Thymus (tissue), 14 donors: ENCODE measurements around the gene CDH12. TPM values are rescaled to one million over a fixed set of nuclear protein-coding genes. Genes with fewer than 3 reads are reported as not detected.
A peak's percentile ranks its signal among the peaks of the same experiment; 100 is the strongest.
"Not testable (repeated sequence)": the region's sequence is repeated elsewhere in the genome, so short reads cannot be mapped to it uniquely, and the experiment has no call there.

Experiments
- DNase-seq, 9 donors: peaks; one replicate each; pipeline ENCODE4 v3.0.0-alpha.2; 2013; ENCODE audit warnings: low spot score in 9 of 9, low read depth in 6 of 9, missing footprints in 1 of 9
- H3K27ac ChIP-seq, 2 donors: one replicate each; pipeline ENCODE4 v1.5.1; 2013; ENCODE audit warnings: control low read depth in 1 of 2, low read depth in 1 of 2, low read length in 1 of 2, mild to moderate bottlenecking in 1 of 2, moderate library complexity in 1 of 2
- H3K27me3 ChIP-seq, 2 donors: one replicate each; pipeline ENCODE4 v1.5.1; 2013; ENCODE audit warnings: low read length in 1 of 2; ENCODE audit not compliant: control insufficient read depth in 2 of 2, insufficient read depth in 1 of 2
- H3K36me3 ChIP-seq, 2 donors: one replicate each; pipeline ENCODE4 v1.5.1; 2013; ENCODE audit warnings: low read length in 1 of 2, mild to moderate bottlenecking in 1 of 2, moderate library complexity in 1 of 2; ENCODE audit not compliant: control insufficient read depth in 2 of 2, insufficient read depth in 2 of 2
- H3K4me1 ChIP-seq, 2 donors: one replicate each; pipeline ENCODE4 v1.5.1; 2013; ENCODE audit warnings: low read length in 2 of 2; ENCODE audit not compliant: control insufficient read depth in 2 of 2, insufficient read depth in 2 of 2
- H3K4me3 ChIP-seq, 2 donors: one replicate each; pipeline ENCODE4 v1.5.1; 2013; ENCODE audit warnings: low read length in 2 of 2, control low read depth in 1 of 2, mild to moderate bottlenecking in 1 of 2
- H3K9me3 ChIP-seq, 2 donors: one replicate each; pipeline ENCODE4 v1.5.1; 2013; ENCODE audit warnings: low read length in 1 of 2, mild to moderate bottlenecking in 1 of 2; ENCODE audit not compliant: control insufficient read depth in 2 of 2, insufficient read depth in 1 of 2
- WGBS: extraction: QIAGEN DNeasy Blood & Tissue Kit; methylation state at CpG from one replicate; pipeline ENCODE4 v1.1.7; 2013; 5-methylcytosine and 5-hydroxymethylcytosine counted together
- long read RNA-seq, 10 donors: transcript quantifications; one replicate each; lab custom pipeline, GENCODE V29; 2026
- polyA plus RNA-seq: library from polyadenylated mRNA; stranded (reverse); fragments of 200-250 nt; gene quantifications from one replicate; pipeline ENCODE4 v1.2.3, GENCODE V29; 2013
- total RNA-seq: library from RNA; stranded (reverse); fragments of 120-200 nt; gene quantifications from one replicate; pipeline ENCODE4 v1.2.4, GENCODE V29; 2013
- donor health status: healthy.

Gene CDH12
- total RNA-seq: 0.09 TPM
- polyA plus RNA-seq: 0.05 TPM
- long read RNA-seq, donor 1: 0 reads
- long read RNA-seq, donor 2: 0 reads
- long read RNA-seq, donor 3: 0 reads
- long read RNA-seq, donor 4: 0 reads
- long read RNA-seq, donor 5: 0 reads
- long read RNA-seq, donor 6: 0 reads
- long read RNA-seq, donor 7: 0 reads
- long read RNA-seq, donor 8: 0 reads
- long read RNA-seq, donor 9: 0 reads
- long read RNA-seq, donor 10: 0 reads

DNA sequence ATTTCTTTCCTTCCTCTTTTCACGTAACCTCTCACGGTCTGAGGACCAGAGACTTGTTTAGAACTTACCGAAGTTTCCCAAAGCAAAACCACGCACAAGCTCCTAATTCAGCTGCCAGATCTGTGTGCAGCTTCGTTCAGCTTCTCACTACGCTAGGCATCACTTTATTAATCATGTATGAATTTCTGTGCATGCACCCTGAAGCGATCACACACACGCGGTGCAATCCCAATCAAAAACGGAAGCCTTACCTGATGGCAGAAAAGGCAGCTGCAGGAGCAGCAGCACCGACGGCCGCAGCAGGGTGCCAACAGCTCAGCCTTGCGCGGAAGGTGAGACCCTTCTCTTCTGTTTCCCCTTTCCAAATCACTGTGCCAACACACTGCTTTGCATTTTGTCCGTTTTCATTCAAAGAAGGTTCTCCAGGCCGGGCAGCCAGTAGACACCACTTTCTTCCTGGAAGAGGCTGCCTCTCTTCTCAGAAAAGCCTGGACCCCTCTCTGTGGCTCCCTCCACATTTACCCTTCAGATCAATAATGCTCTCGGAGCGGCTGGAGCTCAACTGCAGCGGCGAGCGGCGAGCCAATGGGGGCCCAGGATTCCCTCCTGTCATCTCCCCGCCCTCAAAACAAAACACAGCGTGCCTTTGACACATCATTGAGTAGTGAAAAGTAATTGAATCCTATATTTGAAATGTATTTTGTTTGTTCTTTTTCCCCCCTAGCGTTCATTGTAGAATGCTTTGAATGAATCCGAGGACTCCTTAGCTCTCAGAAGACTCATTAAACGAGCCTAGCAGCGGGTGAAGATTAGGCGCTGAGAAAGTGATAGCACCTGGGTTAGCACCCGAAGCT lies at the start of gene CDH12:
Gene CDH12, minus strand, starts transcription at position 538 of the 854 bp plus-strand sequence.
- 2% methylated on average over 31 of the region's 31 CpGs for WGBS
- Histone ChIP-seq H3K27me3 (peaks cover 0 to 5% of the 10 kb centered on the region in 2 donors), H3K27ac (no peak within 1 kb of the TSS), H3K4me3 (peak within 1 kb of the TSS in 1 of 2 donors; percentile 7), H3K4me1 (no peaks in the 10 kb centered on the region), H3K36me3 (no peaks in the 10 kb centered on the region), H3K9me3 (no peaks in the 10 kb centered on the region)
- DNase-seq: peak in 1 of 9 donors; percentile 1

DNA sequence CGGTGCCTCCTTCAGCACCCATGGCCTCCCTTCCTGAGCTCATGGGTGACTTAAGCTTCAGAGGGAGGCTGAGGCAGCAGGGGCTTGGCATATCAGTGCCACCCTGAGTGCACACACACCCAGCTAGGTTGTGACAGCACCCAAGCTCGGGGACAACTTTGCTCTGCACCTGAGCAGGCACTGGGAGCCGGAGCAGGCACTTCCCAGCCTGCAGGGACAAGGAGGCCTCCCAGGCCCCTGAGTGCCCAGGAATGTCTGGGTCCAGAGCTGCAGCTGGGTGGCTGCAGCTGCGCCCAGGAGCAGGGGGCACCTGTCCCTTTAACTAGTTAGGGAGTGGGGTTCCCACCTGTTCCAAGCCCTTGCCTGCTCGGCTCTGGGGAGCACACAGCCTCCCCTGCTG lies 48.7 kb upstream of the CDH12 start:
- H3K4me3 ChIP-seq: no peak overlapping the region
- no peak overlapping the region for H3K27ac ChIP-seq
- peaks cover 0 to 16% of the 10 kb centered on the region in 2 donors for H3K9me3 ChIP-seq
- 89% methylated on average over 5 of the region's 5 CpGs for WGBS
- no peaks in the 10 kb centered on the region for H3K27me3 ChIP-seq
- H3K4me1 ChIP-seq: no peaks in the 10 kb centered on the region
- DNase-seq: no peak
- no peaks in the 10 kb centered on the region for H3K36me3 ChIP-seq

DNA sequence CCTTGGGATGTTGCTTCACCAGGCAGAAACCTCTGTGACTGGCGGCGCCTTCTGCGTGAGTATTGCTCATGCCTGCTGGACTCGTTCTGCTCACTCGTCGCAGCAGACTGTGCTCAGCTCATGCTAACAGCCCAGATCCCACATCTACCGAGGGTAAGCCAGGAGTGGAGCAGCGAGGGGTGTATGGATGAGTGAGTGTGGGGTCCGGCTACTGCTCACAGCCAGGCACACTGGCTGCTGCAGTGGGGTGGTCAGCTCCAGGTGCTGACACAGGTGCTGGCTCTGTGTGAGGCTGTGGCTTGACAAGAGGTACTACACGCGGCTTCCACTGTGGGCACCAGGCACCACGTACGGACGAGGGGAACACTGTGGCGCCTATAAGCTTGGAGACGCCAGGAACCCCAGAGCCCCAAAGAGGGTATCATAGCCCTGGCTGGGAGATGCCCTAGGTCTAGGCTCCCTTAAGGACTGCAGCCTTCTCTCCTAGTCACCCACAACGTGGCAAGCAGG lies 47.7 kb upstream of the CDH12 start:
- WGBS: 95% methylated on average over 17 of the region's 17 CpGs
- Histone ChIP-seq H3K9me3 (peaks cover 0 to 16% of the 10 kb centered on the region in 2 donors), H3K27ac (no peak overlapping the region), H3K4me3 (no peak overlapping the region), H3K36me3 (no peaks in the 10 kb centered on the region), H3K27me3 (no peaks in the 10 kb centered on the region), H3K4me1 (no peaks in the 10 kb centered on the region)
- DNase-seq: no peak

DNA sequence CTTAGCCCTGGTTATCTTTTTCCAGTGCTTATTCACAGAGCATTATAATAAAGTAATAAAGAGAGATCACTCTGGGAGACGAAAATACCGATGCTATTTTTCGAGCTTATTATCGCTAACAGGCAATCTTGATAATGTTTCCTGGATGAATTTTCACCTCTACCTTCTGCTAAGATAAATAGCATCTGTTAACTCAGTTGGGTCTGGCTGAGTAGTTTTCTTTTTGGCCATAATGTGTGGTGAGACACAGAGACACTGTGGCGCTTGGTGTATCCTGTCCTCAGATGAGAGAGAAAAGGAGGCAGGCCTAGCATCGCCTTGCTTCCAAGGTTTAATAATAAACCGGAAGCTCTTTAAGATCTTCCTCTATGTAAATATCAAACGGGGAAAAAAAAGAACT lies 46.2 kb upstream of the CDH12 start:
- no peaks in the 10 kb centered on the region for H3K27me3 ChIP-seq
- H3K4me1 ChIP-seq: no peaks in the 10 kb centered on the region
- H3K9me3 ChIP-seq: peaks cover 0 to 16% of the 10 kb centered on the region in 2 donors
- H3K27ac ChIP-seq: no peak overlapping the region
- no peak overlapping the region for H3K4me3 ChIP-seq
- no peak for DNase-seq
- H3K36me3 ChIP-seq: no peaks in the 10 kb centered on the region
- 97% methylated on average over 8 of the region's 8 CpGs for WGBS

GRCh38 chr5:22896152-22896551 lies 43.0 kb upstream of the CDH12 start:
- Histone ChIP-seq H3K36me3 (no peaks in the 10 kb centered on the region), H3K9me3 (peaks cover 0 to 6% of the 10 kb centered on the region in 2 donors), H3K27ac (no peak overlapping the region), H3K4me3 (no peak overlapping the region), H3K27me3 (no peaks in the 10 kb centered on the region), H3K4me1 (no peaks in the 10 kb centered on the region)
- WGBS: 67% methylated on average over 5 of the region's 5 CpGs
- DNase-seq: no peak

DNA sequence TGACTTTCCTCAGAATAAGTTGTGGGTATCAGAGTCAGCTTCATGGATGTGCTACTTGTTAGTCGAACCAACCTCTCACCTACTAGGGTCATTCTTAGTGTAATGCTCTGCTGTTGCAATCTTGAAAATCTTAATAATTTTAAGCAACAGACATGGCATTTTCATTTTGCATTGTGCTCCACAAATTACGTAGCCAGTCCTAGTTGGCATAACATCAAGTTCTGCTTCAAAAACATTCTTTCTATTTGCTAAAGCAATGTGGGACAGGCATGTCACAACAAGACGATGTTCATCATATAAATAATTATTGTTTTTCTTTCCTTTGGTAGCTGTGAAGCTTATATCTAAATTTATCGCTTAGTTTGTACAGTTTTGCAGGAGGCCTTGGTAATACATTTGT lies 39.3 kb upstream of the CDH12 start:
- no peak overlapping the region for H3K4me3 ChIP-seq
- H3K27ac ChIP-seq: no peak overlapping the region
- WGBS: 92% methylated on average over 4 of the region's 4 CpGs
- no peaks in the 10 kb centered on the region for H3K36me3 ChIP-seq
- no peaks in the 10 kb centered on the region for H3K27me3 ChIP-seq
- H3K9me3 ChIP-seq: no peaks in the 10 kb centered on the region
- no peak for DNase-seq
- H3K4me1 ChIP-seq: no peaks in the 10 kb centered on the region

DNA sequence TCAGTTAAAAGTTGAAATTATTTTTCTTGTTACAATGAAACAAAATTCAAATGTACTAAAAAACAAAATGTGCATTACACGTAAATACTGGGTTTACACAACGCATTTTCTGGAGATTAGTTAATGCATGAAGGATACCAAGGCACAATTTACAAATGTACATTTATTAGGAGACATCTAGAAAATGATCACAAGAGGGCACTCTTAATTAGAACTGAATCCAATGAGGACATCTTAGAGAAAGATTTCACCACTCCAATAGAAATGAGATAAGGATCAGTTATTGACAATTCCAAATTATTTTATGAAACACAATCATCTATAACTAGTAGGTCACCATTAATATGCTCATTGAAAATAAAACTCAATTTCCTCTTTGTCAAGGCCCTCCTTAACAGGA lies 36.6 kb upstream of the CDH12 start:
- Histone ChIP-seq H3K9me3 (no peaks in the 10 kb centered on the region), H3K27ac (no peak overlapping the region), H3K4me1 (no peaks in the 10 kb centered on the region), H3K27me3 (no peaks in the 10 kb centered on the region), H3K4me3 (no peak overlapping the region), H3K36me3 (no peaks in the 10 kb centered on the region)
- 92% methylated on average over 2 of the region's 2 CpGs for WGBS
- no peak for DNase-seq

GRCh38 chr5:22887566-22887965 lies 34.4 kb upstream of the CDH12 start:
- no peak for DNase-seq
- no peaks in the 10 kb centered on the region for H3K4me1 ChIP-seq
- no peaks in the 10 kb centered on the region for H3K36me3 ChIP-seq
- H3K4me3 ChIP-seq: no peak overlapping the region
- WGBS: 85% methylated on average over 3 of the region's 3 CpGs
- H3K27ac ChIP-seq: no peak overlapping the region
- no peaks in the 10 kb centered on the region for H3K9me3 ChIP-seq
- no peaks in the 10 kb centered on the region for H3K27me3 ChIP-seq

- H3K27me3 ChIP-seq, H3K27ac ChIP-seq, H3K36me3 ChIP-seq, H3K4me1 ChIP-seq, DNase-seq, H3K4me3 ChIP-seq, H3K9me3 ChIP-seq: not testable (repeated sequence)
- WGBS: 91% methylated on average over 5 of the region's 5 CpGs
These were observed 5.8 kb upstream of the CDH12 start for GRCh38 chr5:22858911-22859310.
